Neural cell (in vitro differentiated cells): ENCODE data around the gene SAMD14. TPM values are rescaled to one million over a fixed set of nuclear protein-coding genes. Genes with fewer than 3 reads are reported as not detected.

Experiments
- H2AFZ ChIP-seq: fragments of 200-600, 300-800 bp; sonication (generic), shearing (Covaris generic); 2 replicates; pipeline ENCODE4 v1.6.0; 2014; ENCODE audit warnings: low read depth, mild to moderate bottlenecking, antibody characterized with exemption, low read length, moderate library complexity
- H3F3A ChIP-seq: fragments of 200-600 bp; shearing (Covaris generic); 2 replicates; pipeline ENCODE4 v1.6.1; 2016; ENCODE audit warnings: mild to moderate bottlenecking, moderate library complexity, mixed read lengths, antibody characterized with exemption, low read length; ENCODE audit not compliant: insufficient read depth, poor library complexity, severe bottlenecking
- H3K27ac ChIP-seq: fragments of 200-600, 300-800 bp; sonication (generic), shearing (Covaris generic); 2 replicates; pipeline ENCODE4 v1.5.1; 2014; ENCODE audit warnings: mild to moderate bottlenecking, low read length, moderate library complexity
- H3K27me3 ChIP-seq: fragments of 300-800, 200-600 bp; sonication (generic), shearing (Covaris generic); 2 replicates; pipeline ENCODE4 v1.6.0; 2014; ENCODE audit warnings: mild to moderate bottlenecking, low read depth, low read length, moderate library complexity; ENCODE audit not compliant: insufficient read depth
- H3K36me3 ChIP-seq: fragments of 300-800, 200-600 bp; sonication (generic), shearing (Covaris generic); 2 replicates; pipeline ENCODE4 v1.5.1; 2014; ENCODE audit warnings: mild to moderate bottlenecking, antibody characterized with exemption, low read length, moderate library complexity; ENCODE audit not compliant: insufficient read depth
- H3K4me2 ChIP-seq: fragments of 300-800, 200-600 bp; sonication (generic), shearing (Covaris generic); 2 replicates; pipeline ENCODE4 v1.6.0; 2014; ENCODE audit warnings: mild to moderate bottlenecking, low read length
- H3K4me3 ChIP-seq: fragments of 300-800, 200-600 bp; sonication (generic), shearing (Covaris generic); 2 replicates; pipeline ENCODE4 v1.5.1; 2014; ENCODE audit warnings: mild to moderate bottlenecking, low read length, moderate library complexity
- H3K79me2 ChIP-seq: fragments of 200-600 bp; shearing (Covaris generic); replicated peaks from 2 replicates; pipeline ENCODE4 v1.6.0; 2014; ENCODE audit warnings: mild to moderate bottlenecking, low read length, moderate library complexity; ENCODE audit not compliant: insufficient read depth
- H3K9ac ChIP-seq: fragments of 300-800, 200-600 bp; sonication (generic), shearing (Covaris generic); 2 replicates; pipeline ENCODE4 v1.6.1; 2016; ENCODE audit warnings: mild to moderate bottlenecking, low read length, mixed read lengths
- H3K9me2 ChIP-seq: fragments of 200-600 bp; shearing (Covaris generic); 2 replicates; pipeline ENCODE4 v1.6.1; 2016; ENCODE audit warnings: mild to moderate bottlenecking, low read length, mixed read lengths; ENCODE audit not compliant: insufficient read depth
- H3K9me3 ChIP-seq: fragments of 200-600, 300-800 bp; sonication (generic), shearing (Covaris generic); 2 replicates; pipeline ENCODE4 v1.6.1; 2016; ENCODE audit warnings: mild to moderate bottlenecking, mixed run types, low read length, moderate library complexity, mixed read lengths
- H4K20me1 ChIP-seq: fragments of 200-600 bp; shearing (Covaris generic); 2 replicates; pipeline ENCODE4 v1.6.1; 2016; ENCODE audit warnings: mild to moderate bottlenecking, mixed run types; ENCODE audit not compliant: insufficient read depth
- EP300 ChIP-seq: fragments of 450-650 bp; conservative IDR thresholded peaks from 2 replicates; pipeline ENCODE4 v1.6.1; 2014; ENCODE audit warnings: antibody characterized with exemption, mild to moderate bottlenecking, moderate library complexity; ENCODE audit not compliant: poor library complexity, severe bottlenecking
- EZH2 ChIP-seq: fragments of 200-600, 300-800 bp; shearing (Covaris generic), sonication (generic); IDR thresholded peaks from 2 replicates; pipeline ENCODE4 v1.6.1; 2014; ENCODE audit warnings: antibody characterized with exemption, low read length, borderline replicate concordance, mild to moderate bottlenecking; ENCODE audit not compliant: insufficient read depth, poor library complexity, severe bottlenecking
- MXI1 ChIP-seq: fragments of 450-650 bp; conservative IDR thresholded peaks from 2 replicates; pipeline ENCODE4 v1.6.1; 2014; ENCODE audit warnings: antibody characterized with exemption, mild to moderate bottlenecking; ENCODE audit not compliant: poor library complexity, severe bottlenecking
- POLR2AphosphoS5 ChIP-seq: IDR thresholded peaks from 2 replicates; pipeline ENCODE4 v1.6.1; 2012
- RAD21 ChIP-seq: fragments of 450-650 bp; conservative IDR thresholded peaks from 2 replicates; pipeline ENCODE4 v1.6.1; 2014; ENCODE audit warnings: antibody characterized with exemption, mild to moderate bottlenecking, moderate library complexity
- SMC3 ChIP-seq: fragments of 450-650 bp; conservative IDR thresholded peaks from 2 replicates; pipeline ENCODE4 v1.6.1; 2014; ENCODE audit warnings: antibody characterized with exemption, mild to moderate bottlenecking, moderate library complexity; ENCODE audit not compliant: poor library complexity
- TAF1 ChIP-seq: IDR thresholded peaks from 2 replicates; pipeline ENCODE4 v1.6.1; 2012; ENCODE audit warnings: low read depth
- polyA plus RNA-seq: library from polyadenylated mRNA; depleted of rRNA; stranded (reverse); fragments of >200 nt; gene quantifications from 2 replicates; pipeline ENCODE4 v1.2.3, GENCODE V29; 2014
- TF ChIP-seq, protein P1 (sequence below): fragments of 450-650 bp; IDR thresholded peaks from 2 replicates; pipeline ENCODE4 v1.5.1; 2014; ENCODE audit warnings: antibody characterized with exemption, mild to moderate bottlenecking, moderate library complexity; ENCODE audit not compliant: poor library complexity, severe bottlenecking
- TF ChIP-seq, protein P2 (sequence below): IDR thresholded peaks from 2 replicates; pipeline ENCODE4 v1.6.1; 2012; ENCODE audit warnings: borderline replicate concordance

The SAMD14 gene
- polyA plus RNA-seq, 1 donor from 2014 or later: 105 TPM

DNA sequence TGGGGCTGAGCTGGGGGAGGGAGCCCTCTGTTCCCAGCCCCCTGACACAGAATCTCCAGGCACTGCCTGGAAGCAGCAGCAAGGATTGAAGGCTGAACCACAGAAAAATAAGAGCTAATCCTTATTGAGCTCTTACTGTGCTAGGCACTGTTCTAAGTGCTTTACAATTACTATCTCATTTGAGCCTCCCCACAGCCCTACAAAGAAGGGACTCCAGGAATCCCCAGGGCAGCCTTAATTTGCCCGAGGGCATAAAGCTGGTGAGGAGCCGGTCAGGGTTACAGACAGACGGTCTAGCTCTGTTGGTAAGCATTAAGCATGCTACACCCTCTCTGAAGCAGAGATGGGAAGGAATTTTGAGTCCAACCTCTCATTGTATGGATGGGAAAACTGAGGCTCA, 7.0 kb downstream of the SAMD14 start:
- Histone ChIP-seq H3F3A (no peaks in the 10 kb centered on the region), H3K9ac (no peak overlapping the region), H3K4me3 (no peak overlapping the region), H2AFZ (no peak overlapping the region), H3K36me3 (peaks cover 4% of the 10 kb centered on the region), H4K20me1 (no peaks in the 10 kb centered on the region), H3K9me3 (no peaks in the 10 kb centered on the region), H3K4me2 (no peak overlapping the region), H3K79me2 (peaks cover 5% of the 10 kb centered on the region), H3K9me2 (no peaks in the 10 kb centered on the region), H3K27ac (peak overlapping the region; percentile 33), H3K27me3 (no peaks in the 10 kb centered on the region)
- TF ChIP-seq, protein P1, sequence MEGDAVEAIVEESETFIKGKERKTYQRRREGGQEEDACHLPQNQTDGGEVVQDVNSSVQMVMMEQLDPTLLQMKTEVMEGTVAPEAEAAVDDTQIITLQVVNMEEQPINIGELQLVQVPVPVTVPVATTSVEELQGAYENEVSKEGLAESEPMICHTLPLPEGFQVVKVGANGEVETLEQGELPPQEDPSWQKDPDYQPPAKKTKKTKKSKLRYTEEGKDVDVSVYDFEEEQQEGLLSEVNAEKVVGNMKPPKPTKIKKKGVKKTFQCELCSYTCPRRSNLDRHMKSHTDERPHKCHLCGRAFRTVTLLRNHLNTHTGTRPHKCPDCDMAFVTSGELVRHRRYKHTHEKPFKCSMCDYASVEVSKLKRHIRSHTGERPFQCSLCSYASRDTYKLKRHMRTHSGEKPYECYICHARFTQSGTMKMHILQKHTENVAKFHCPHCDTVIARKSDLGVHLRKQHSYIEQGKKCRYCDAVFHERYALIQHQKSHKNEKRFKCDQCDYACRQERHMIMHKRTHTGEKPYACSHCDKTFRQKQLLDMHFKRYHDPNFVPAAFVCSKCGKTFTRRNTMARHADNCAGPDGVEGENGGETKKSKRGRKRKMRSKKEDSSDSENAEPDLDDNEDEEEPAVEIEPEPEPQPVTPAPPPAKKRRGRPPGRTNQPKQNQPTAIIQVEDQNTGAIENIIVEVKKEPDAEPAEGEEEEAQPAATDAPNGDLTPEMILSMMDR: no peak
- TF ChIP-seq MXI1 (no peak), TAF1 (no peak), SMC3 (no peak), EP300 (no peak), POLR2AphosphoS5 (no peak), EZH2 (no peak), RAD21 (no peak)
- TF ChIP-seq, protein P2, sequence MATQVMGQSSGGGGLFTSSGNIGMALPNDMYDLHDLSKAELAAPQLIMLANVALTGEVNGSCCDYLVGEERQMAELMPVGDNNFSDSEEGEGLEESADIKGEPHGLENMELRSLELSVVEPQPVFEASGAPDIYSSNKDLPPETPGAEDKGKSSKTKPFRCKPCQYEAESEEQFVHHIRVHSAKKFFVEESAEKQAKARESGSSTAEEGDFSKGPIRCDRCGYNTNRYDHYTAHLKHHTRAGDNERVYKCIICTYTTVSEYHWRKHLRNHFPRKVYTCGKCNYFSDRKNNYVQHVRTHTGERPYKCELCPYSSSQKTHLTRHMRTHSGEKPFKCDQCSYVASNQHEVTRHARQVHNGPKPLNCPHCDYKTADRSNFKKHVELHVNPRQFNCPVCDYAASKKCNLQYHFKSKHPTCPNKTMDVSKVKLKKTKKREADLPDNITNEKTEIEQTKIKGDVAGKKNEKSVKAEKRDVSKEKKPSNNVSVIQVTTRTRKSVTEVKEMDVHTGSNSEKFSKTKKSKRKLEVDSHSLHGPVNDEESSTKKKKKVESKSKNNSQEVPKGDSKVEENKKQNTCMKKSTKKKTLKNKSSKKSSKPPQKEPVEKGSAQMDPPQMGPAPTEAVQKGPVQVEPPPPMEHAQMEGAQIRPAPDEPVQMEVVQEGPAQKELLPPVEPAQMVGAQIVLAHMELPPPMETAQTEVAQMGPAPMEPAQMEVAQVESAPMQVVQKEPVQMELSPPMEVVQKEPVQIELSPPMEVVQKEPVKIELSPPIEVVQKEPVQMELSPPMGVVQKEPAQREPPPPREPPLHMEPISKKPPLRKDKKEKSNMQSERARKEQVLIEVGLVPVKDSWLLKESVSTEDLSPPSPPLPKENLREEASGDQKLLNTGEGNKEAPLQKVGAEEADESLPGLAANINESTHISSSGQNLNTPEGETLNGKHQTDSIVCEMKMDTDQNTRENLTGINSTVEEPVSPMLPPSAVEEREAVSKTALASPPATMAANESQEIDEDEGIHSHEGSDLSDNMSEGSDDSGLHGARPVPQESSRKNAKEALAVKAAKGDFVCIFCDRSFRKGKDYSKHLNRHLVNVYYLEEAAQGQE: no peak

DNA sequence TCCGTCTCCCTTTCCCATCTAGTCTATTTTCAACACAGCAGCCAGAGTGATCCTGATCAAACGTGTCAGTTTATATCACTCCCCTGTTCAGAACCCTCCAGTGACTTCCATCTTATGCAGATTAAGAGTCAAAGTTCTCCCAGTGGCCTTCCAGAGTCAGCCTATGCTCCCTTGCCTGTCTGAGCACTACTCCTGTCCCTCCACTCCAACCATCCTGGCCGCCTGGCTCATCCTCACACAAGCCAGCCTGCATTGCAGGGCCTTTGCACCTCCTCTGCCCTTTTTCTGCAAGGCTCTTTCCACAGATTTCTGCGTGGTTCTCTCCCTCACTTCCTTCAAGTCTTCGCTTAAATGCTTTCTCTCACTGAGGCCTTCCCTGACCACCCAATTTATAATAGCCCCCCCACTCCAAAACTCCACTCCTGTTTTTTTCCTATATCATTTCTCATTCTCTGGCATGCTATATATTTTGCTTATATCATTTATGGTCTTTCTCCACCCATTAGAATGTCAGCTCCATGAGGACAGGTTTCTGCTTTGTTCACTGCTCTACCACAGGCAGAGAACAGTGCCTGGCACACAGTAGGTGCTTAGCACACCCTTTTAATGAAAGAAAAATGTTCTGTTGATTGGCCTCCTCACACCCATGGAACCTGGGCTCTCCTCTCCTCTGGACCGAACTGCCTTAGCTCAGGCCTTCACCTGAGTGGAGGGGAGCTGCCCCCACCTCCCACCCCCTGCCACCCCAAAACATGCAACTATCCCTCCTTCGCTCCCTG, 9.3 kb downstream of the SAMD14 start:
- Histone ChIP-seq H3K9me2 (no peaks in the 10 kb centered on the region), H3K4me2 (no peak overlapping the region), H3K36me3 (peaks cover 4% of the 10 kb centered on the region), H2AFZ (no peak overlapping the region), H3K9me3 (no peaks in the 10 kb centered on the region), H4K20me1 (no peaks in the 10 kb centered on the region), H3K27ac (no peak overlapping the region), H3K4me3 (no peak overlapping the region), H3K9ac (no peak overlapping the region), H3K79me2 (no peaks in the 10 kb centered on the region), H3K27me3 (no peaks in the 10 kb centered on the region), H3F3A (no peaks in the 10 kb centered on the region)
- TF ChIP-seq EZH2: no peak
- no peak for TF ChIP-seq EP300
- no peak for TF ChIP-seq TAF1
- TF ChIP-seq, protein P2: no peak
- no peak for TF ChIP-seq POLR2AphosphoS5
- TF ChIP-seq MXI1: no peak
- TF ChIP-seq, protein P1: no peak
- no peak for TF ChIP-seq RAD21
- TF ChIP-seq SMC3: no peak
